GM21529 (cell line): ENCODE results near the gene PCYT1A.
A peak's percentile ranks its signal among the peaks of the same experiment; 100 is the strongest.

ENCODE experiments used
- ATAC-seq: cut with Tn5 transposase; IDR thresholded peaks from one replicate; pipeline ENCODE4 v1.9.1; 2021; ENCODE audit not compliant: unreplicated experiment

PCYT1A gene

GRCh38 chr3:196238612-196239560 lies 48.6 kb downstream of the PCYT1A start:
- no peak for ATAC-seq

- no peak for ATAC-seq
These were observed 50.3 kb downstream of the PCYT1A start for GRCh38 chr3:196237203-196237602.

GRCh38 chr3:196236223-196236622 lies 51.3 kb downstream of the PCYT1A start:
- no peak for ATAC-seq

- no peak for ATAC-seq
These were observed 51.9 kb downstream of the PCYT1A start for GRCh38 chr3:196235452-196236122.

GRCh38 chr3:196232882-196233251 lies 54.7 kb downstream of the PCYT1A start:
- ATAC-seq = no peak

- ATAC-seq = no peak
These were observed 55.2 kb downstream of the PCYT1A start for GRCh38 chr3:196232154-196232881.

GRCh38 chr3:196227629-196228493 lies 59.7 kb downstream of the PCYT1A start:
- ATAC-seq = no peak

GRCh38 chr3:196227121-196227561 lies 60.4 kb downstream of the PCYT1A start:
- ATAC-seq = no peak

- ATAC-seq = no peak
These were observed 61.7 kb downstream of the PCYT1A start for GRCh38 chr3:196225763-196226364.

- no peak for ATAC-seq
These were observed 62.4 kb downstream of the PCYT1A start for GRCh38 chr3:196225086-196225485.

- ATAC-seq = no peak
These were observed 64.5 kb downstream of the PCYT1A start for GRCh38 chr3:196222876-196223595.

- ATAC-seq = no peak
These were observed 66.5 kb downstream of the PCYT1A start for GRCh38 chr3:196220991-196221390.

GRCh38 chr3:196220587-196220986 lies 66.9 kb downstream of the PCYT1A start:
- no peak for ATAC-seq

- ATAC-seq = no peak
These were observed 67.6 kb downstream of the PCYT1A start for GRCh38 chr3:196219970-196220311.

- peak; percentile 82 for ATAC-seq
These were observed 68.1 kb downstream of the PCYT1A start for GRCh38 chr3:196219194-196219969.

- ATAC-seq = no peak
These were observed 69.3 kb downstream of the PCYT1A start for GRCh38 chr3:196218155-196218712.

GRCh38 chr3:196217307-196218154 lies 70.0 kb downstream of the PCYT1A start:
- ATAC-seq = no peak
